Measurements from ENCODE around the gene PTPRK. TPM values are rescaled to one million over a fixed set of nuclear protein-coding genes. Genes with fewer than 3 reads are reported as not detected.

Gene PTPRK
- total and polyA plus RNA-seq, 2 of the 8 experiments (the other 6 are each of a cell fraction or from before 2014, with no cell fraction given) = 11.4 to 47.3 TPM

GRCh38 chr6:127924440-127924839 lies 596.0 kb downstream of the PTPRK start:
- no peak overlapping the region for H3K4ac ChIP-seq (replicated peaks; ENCODE audit: insufficient read length, low read depth, low read length)
- no peak overlapping the region for H2AK5ac ChIP-seq (ENCODE audit: low read depth, low read length)
- H3K4me1 ChIP-seq (replicated peaks in 1 of 4; ENCODE audit: control insufficient read depth in 3 of 4, insufficient read depth in 4 of 4, low read length in 3 of 4) = no peaks in the 10 kb centered on the region
- H3K23me2 ChIP-seq (ENCODE audit: low read depth, low read length) = no peaks in the 10 kb centered on the region
- no peak overlapping the region for H3K4me3 ChIP-seq (ENCODE audit: extremely low read depth in 1 of 4, insufficient read depth in 2 of 4, low read depth in 3 of 4, low read length in 4 of 4)
- no peak overlapping the region for H2BK20ac ChIP-seq (ENCODE audit: low read length)
- no peak overlapping the region for H4K5ac ChIP-seq (ENCODE audit: insufficient read length, low read depth, low read length)
- no peaks in the 10 kb centered on the region for H4K20me1 ChIP-seq (replicated peaks in 1 of 2; ENCODE audit: control insufficient read depth in 1 of 2, insufficient read depth in 2 of 2, low read length in 2 of 2)
- H2BK15ac ChIP-seq (ENCODE audit: low read length) = no peak overlapping the region
- no peak overlapping the region for H4K91ac ChIP-seq (replicated peaks; ENCODE audit: insufficient read length, low read length)
- H3K9me3 ChIP-seq (ENCODE audit: insufficient read depth in 2 of 2, low read depth in 1 of 2, low read length in 1 of 2) = peaks cover 11 to 16% of the 10 kb centered on the region in 2 experiments
- H3K79me1 ChIP-seq (ENCODE audit: low read depth, low read length) = no peaks in the 10 kb centered on the region
- no peak overlapping the region for H2AFZ ChIP-seq (ENCODE audit: low read length)
- POLR2A ChIA-PET (ENCODE audit: partially characterized antibody) = no interaction called here
- H2BK5ac ChIP-seq (ENCODE audit: low read depth, low read length) = no peak overlapping the region
- H4K8ac ChIP-seq (ENCODE audit: extremely low read depth, insufficient read depth, low read length) = no peak overlapping the region
- no peak overlapping the region for H3K23ac ChIP-seq (ENCODE audit: insufficient read length)
- no peak overlapping the region for H3K9ac ChIP-seq (replicated peaks in 1 of 4; ENCODE audit: extremely low read depth in 1 of 4, low read depth in 3 of 4, low read length in 3 of 4)
- H2BK12ac ChIP-seq (ENCODE audit: low read depth, low read length) = no peak overlapping the region
- H3K4me2 ChIP-seq (ENCODE audit: insufficient read depth in 1 of 2, low read depth in 2 of 2, low read length in 2 of 2) = no peak overlapping the region
- DNase-seq (ENCODE audit: low read depth in 1 of 2, low spot score in 2 of 2) (no peak), FAIRE-seq (no peak)
- no peak overlapping the region for H2BK120ac ChIP-seq (replicated peaks; ENCODE audit: low read depth, low read length)
- no peak overlapping the region for H3K27ac ChIP-seq (ENCODE audit: low read depth, low read length)
- H3K36me3 ChIP-seq (ENCODE audit: control insufficient read depth in 2 of 4, insufficient read depth in 4 of 4, low read length in 3 of 4) = no peaks in the 10 kb centered on the region
- H3K27me3 ChIP-seq (replicated peaks in 1 of 4; ENCODE audit: control insufficient read depth in 3 of 4, extremely low read depth in 1 of 4, insufficient read depth in 3 of 4, low read length in 3 of 4) = no peaks in the 10 kb centered on the region
- no peaks in the 10 kb centered on the region for H3K79me2 ChIP-seq (ENCODE audit: control insufficient read depth in 1 of 2, insufficient read depth in 2 of 2, low read length in 2 of 2)
- H3K14ac ChIP-seq (ENCODE audit: insufficient read length) = no peak overlapping the region
- no peak overlapping the region for H3K56ac ChIP-seq (replicated peaks; ENCODE audit: insufficient read length, low read depth, low read length)
- H3K18ac ChIP-seq (ENCODE audit: extremely low read depth, low read length) = no peak overlapping the region
- no peak for TF ChIP-seq SRF (IDR thresholded peaks at IDR 0.05; ENCODE audit: low read depth, low read length)
- TF ChIP-seq SAP30 (IDR thresholded peaks at IDR 0.05; ENCODE audit: insufficient read depth, insufficient replicate concordance, low read length) = no peak
- no peak for TF ChIP-seq BACH1 (IDR thresholded peaks at IDR 0.05; ENCODE audit: low read length)
- TF ChIP-seq PHF8 (conservative IDR thresholded peaks at IDR 0.05; ENCODE audit: low read depth, low read length) = no peak
- TF ChIP-seq RXRA (IDR thresholded peaks at IDR 0.05; ENCODE audit: insufficient read depth, low read depth, low read length) = no peak
- 91% methylated on average over 2 of the region's 2 CpGs; no CpG with 5 or more reads in 1 of the 2 experiments for WGBS, 2 experiments (ENCODE audit: extremely low coverage in 1 of 2, insufficient coverage in 1 of 2, insufficient read length in 1 of 2, insufficient replicate concordance in 2 of 2, low coverage in 1 of 2, low lambda C conversion rate in 2 of 2, missing lambda C conversion rate in 1 of 2)
- CTCF ChIA-PET (ENCODE audit: partially characterized antibody) = no interaction called here
